Thyroid gland (tissue), 4 donors: Measurements from ENCODE around the gene TJP1. TPM values are rescaled to one million over a fixed set of nuclear protein-coding genes. Genes with fewer than 3 reads are reported as not detected.

Experiments used
- DNase-seq, 2 donors: peaks; one replicate each; pipeline ENCODE4 v3.0.0-alpha.2; 2019
- H3K27ac ChIP-seq, 3 donors: fragments of 200-600 bp; sonication (generic); 1 replicate in 2 of 3; 2 replicates in 1 of 3; pipeline ENCODE4 v1.5.1; 2016 to 2019; ENCODE audit warnings: mild to moderate bottlenecking in 1 of 3, moderate library complexity in 1 of 3
- H3K27me3 ChIP-seq: fragments of 200-600 bp; sonication (generic); one replicate; pipeline ENCODE4 v1.5.1; 2019
- H3K36me3 ChIP-seq, 2 donors: fragments of 200-600 bp; sonication (generic); one replicate each; pipeline ENCODE4 v1.5.1; 2016 to 2019
- H3K4me1 ChIP-seq, 2 donors: fragments of 200-600 bp; sonication (generic); one replicate each; pipeline ENCODE4 v1.5.1; 2017 to 2019
- H3K4me3 ChIP-seq, 3 donors: fragments of 200-600 bp; sonication (generic); replicated peaks in 1 of 3; 1 replicate in 2 of 3; 2 replicates in 1 of 3; pipeline ENCODE4 v1.5.1; 2016; ENCODE audit warnings: mild to moderate bottlenecking in 1 of 3
- H3K9me3 ChIP-seq: fragments of 200-600 bp; sonication (generic); one replicate; pipeline ENCODE4 v1.5.1; 2017
- POLR2A ChIP-seq, 2 donors: fragments of 450-650 bp; IDR thresholded peaks; one replicate each; pipeline ENCODE4 v1.6.1; 2017; ENCODE audit warnings: antibody characterized with exemption in 2 of 2, mild to moderate bottlenecking in 2 of 2, moderate library complexity in 1 of 2
- WGBS, 2 donors: methylation state at CpG; one replicate each; pipeline ENCODE4 v1.1.5; 2017; 5-methylcytosine and 5-hydroxymethylcytosine counted together
- intact Hi-C: fragments of 100-400 bp; cut with DNase I; formaldehyde crosslinking; loops from one replicate; pipeline ENCODE4 v1.15.1; 2023
- total RNA-seq, 4 donors: library from RNA; depleted of rRNA; stranded (reverse); fragments of >200 nt; gene quantifications; one replicate each; pipeline ENCODE4 v1.2.3, GENCODE V29; 2016
- TF ChIP-seq, protein P1 (sequence below), 6 experiments: fragments of 200-600 bp in 3 of 6; fragments of 450-650 bp in 3 of 6; sonication (generic) in 3 of 6; IDR thresholded peaks; one replicate each; pipeline ENCODE4 v1.5.1; 2016 to 2019; ENCODE audit warnings: antibody characterized with exemption in 6 of 6, mild to moderate bottlenecking in 2 of 6, inconsistent platforms in 1 of 6, moderate library complexity in 1 of 6

The TJP1 gene
- total RNA-seq, 4 donors from 2014 or later: 107 to 166 (median 126) TPM

DNA sequence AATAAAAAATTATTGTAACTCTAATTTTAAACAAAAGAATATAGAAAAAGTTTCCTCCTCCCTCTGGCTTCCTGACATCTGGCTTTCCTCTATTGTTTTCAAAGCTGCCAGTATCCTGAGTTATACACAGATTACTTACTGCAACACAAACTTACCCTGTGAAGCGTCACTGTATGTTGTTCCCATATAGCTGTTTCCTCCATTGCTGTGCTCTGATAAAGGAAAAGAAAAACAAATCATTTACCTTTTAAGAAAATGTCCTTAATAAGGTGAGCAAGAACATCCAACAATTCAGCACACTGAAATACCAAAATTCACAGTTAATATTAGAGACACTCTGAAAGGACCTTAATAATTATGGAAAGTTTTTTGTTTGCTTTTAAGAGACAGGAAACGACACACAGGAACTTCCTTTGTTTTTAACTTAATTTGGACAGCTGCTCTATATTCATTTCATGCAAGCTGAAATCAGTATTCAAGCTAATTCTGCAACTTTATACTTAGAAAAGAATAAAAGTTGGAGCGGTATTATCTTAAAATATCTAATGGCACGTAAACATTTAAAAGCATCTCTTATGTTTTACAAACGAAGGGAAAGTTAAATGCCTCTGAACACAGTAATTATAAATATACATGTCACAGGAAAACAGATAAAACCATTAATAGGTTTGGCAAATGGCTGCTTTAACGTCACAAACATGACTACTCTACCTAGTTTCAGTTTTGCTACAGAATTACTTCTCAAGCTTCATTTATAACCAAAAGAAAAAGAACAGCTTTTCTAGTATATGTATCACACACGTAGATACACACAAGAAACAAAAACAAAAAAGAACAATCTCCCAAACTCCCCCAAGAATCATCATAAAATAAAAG lies 21.5 kb downstream of the TJP1 start:
- H3K27ac ChIP-seq: peak overlapping the region in 1 of 3 donors; percentile 13
- DNase-seq: no peak
- peaks cover 25 to 28% of the 10 kb centered on the region in 2 donors for H3K4me1 ChIP-seq
- no peak for TF ChIP-seq POLR2A (IDR thresholded peaks at IDR 0.05)
- TF ChIP-seq, protein P1, sequence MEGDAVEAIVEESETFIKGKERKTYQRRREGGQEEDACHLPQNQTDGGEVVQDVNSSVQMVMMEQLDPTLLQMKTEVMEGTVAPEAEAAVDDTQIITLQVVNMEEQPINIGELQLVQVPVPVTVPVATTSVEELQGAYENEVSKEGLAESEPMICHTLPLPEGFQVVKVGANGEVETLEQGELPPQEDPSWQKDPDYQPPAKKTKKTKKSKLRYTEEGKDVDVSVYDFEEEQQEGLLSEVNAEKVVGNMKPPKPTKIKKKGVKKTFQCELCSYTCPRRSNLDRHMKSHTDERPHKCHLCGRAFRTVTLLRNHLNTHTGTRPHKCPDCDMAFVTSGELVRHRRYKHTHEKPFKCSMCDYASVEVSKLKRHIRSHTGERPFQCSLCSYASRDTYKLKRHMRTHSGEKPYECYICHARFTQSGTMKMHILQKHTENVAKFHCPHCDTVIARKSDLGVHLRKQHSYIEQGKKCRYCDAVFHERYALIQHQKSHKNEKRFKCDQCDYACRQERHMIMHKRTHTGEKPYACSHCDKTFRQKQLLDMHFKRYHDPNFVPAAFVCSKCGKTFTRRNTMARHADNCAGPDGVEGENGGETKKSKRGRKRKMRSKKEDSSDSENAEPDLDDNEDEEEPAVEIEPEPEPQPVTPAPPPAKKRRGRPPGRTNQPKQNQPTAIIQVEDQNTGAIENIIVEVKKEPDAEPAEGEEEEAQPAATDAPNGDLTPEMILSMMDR (IDR thresholded peaks at IDR 0.05): no peak
- H3K27me3 ChIP-seq: no peaks in the 10 kb centered on the region
- 70 to 74% methylated on average over 7 of the region's 7 CpGs for WGBS, 2 donors
- H3K36me3 ChIP-seq: no peaks in the 10 kb centered on the region
- no peaks in the 10 kb centered on the region for H3K9me3 ChIP-seq
- H3K4me3 ChIP-seq: no peak overlapping the region
- intact Hi-C loops: no loop called here

DNA sequence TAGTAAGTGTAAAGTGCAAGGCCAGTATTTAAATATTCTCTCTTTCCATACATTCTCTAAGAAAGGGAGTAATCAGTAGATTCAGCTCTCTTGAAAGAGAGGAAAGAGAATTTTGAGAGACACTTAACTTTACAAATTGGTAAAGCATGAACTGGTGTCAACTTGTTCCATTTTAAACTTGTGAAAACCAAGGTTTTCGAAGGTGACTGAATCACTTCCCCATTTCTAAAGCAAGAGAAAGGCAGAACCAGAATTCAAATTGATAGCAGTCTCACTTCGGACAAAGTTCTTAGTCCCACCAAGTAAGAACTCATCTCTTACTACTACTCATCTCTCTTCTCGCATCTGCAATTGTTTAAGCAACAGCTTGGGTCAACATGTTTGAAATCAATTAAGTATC lies 22.4 kb downstream of the TJP1 start:
- DNase-seq: no peak
- 82 to 86% methylated on average over 3 of the region's 3 CpGs for WGBS, 2 donors
- H3K27ac ChIP-seq: no peak overlapping the region
- intact Hi-C loops: no loop called here
- no peaks in the 10 kb centered on the region for H3K27me3 ChIP-seq
- no peak for TF ChIP-seq POLR2A (IDR thresholded peaks at IDR 0.05)
- TF ChIP-seq, protein P1 (IDR thresholded peaks at IDR 0.05): no peak
- peaks cover 18 to 19% of the 10 kb centered on the region in 2 donors for H3K4me1 ChIP-seq
- H3K9me3 ChIP-seq: no peaks in the 10 kb centered on the region
- H3K36me3 ChIP-seq: no peaks in the 10 kb centered on the region
- H3K4me3 ChIP-seq: no peak overlapping the region

DNA sequence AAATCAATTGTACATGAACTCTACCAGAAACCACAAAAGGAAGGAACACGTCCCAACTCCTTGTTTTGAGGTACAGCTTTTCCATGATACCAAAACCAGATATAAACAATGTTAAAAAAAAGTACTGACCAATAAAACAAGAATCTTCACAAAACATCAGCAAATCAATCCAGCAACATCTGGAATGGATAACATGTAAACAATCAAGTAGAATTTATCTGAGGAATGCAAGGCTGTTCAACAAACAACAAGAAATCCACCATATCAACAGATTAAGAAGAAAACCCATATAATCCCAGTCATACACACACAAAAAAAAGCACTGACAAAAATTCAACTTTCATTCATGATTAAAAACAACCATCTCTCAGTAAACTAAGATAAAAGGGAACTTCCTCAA lies 26.7 kb downstream of the TJP1 start:
- no peak overlapping the region for H3K27ac ChIP-seq
- no peak overlapping the region for H3K4me3 ChIP-seq
- no peak for TF ChIP-seq POLR2A (IDR thresholded peaks at IDR 0.05)
- TF ChIP-seq, protein P1 (IDR thresholded peaks at IDR 0.05): no peak
- 73 to 90% methylated on average over 1 of the region's 1 CpG for WGBS, 2 donors
- no peak for DNase-seq
- H3K9me3 ChIP-seq: no peaks in the 10 kb centered on the region
- intact Hi-C loops: no loop called here
- no peaks in the 10 kb centered on the region for H3K4me1 ChIP-seq
- H3K36me3 ChIP-seq: peaks cover 0 to 3% of the 10 kb centered on the region in 2 donors
- H3K27me3 ChIP-seq: no peaks in the 10 kb centered on the region

DNA sequence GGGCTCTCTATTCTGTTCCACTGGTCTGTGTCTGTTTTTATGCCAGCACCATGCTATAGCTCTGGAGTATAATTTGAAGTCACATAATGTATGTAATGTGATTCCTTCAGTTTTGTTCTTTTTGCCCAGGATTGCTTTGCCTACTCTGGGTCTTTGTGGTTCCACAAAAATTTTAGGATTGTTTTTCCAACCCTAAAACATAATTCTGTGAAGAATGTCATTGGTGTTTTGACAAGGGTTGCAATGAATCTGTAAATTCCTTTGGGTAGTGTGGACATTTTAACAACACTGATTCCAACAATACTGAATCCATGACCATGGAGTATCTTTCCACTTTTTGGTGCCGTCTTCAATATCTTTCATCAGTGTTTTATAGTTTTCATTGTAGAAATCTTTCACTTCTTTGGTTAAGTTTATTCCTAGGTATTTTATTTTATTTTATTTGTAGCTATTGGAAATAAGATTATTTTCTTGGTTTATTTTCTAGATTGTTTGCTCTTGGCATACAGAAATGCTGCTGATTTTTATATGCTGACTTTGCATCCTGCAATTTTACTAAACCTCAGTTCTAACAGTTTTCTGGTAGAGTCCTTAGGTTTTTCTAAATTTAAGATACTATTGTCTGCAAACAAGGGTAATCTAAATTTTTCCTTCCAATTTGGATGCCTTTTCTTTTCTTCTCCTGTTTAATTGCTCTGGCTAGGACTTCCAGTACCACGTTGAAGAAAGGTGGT lies 29.7 kb downstream of the TJP1 start:
- no peak overlapping the region for H3K27ac ChIP-seq
- H3K27me3 ChIP-seq: no peaks in the 10 kb centered on the region
- intact Hi-C loops: no loop called here
- H3K36me3 ChIP-seq: peaks cover 0 to 3% of the 10 kb centered on the region in 2 donors
- DNase-seq: no peak
- H3K4me1 ChIP-seq: no peaks in the 10 kb centered on the region
- no peaks in the 10 kb centered on the region for H3K9me3 ChIP-seq
- TF ChIP-seq, protein P1 (IDR thresholded peaks at IDR 0.05): no peak
- TF ChIP-seq POLR2A (IDR thresholded peaks at IDR 0.05): no peak
- H3K4me3 ChIP-seq: no peak overlapping the region
- 91 to 97% methylated on average over 2 of the region's 2 CpGs for WGBS, 2 donors

DNA sequence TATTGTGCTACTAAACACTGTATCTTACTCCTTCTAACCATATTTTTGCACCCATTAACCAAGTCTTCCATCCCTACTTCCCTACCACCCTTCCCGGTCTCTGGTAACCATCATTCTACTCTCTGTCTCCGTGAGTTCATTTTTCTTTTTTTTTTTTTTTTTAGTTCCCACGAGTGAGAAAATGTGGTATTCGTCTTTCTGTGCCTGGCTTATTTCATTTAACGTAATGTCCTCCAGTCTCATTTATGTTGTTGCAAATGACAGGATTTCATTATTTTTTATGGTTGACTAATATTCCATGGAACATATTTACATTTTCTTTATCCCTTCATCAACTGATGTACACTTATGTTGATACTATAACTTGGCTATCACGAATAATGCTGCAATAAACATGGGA lies 31.7 kb downstream of the TJP1 start:
- peaks cover 0 to 3% of the 10 kb centered on the region in 2 donors for H3K36me3 ChIP-seq
- H3K4me3 ChIP-seq: no peak overlapping the region
- WGBS, 2 donors: 93 to 97% methylated on average over 6 of the region's 6 CpGs
- no peak overlapping the region for H3K27ac ChIP-seq
- peaks cover 4 to 6% of the 10 kb centered on the region in 2 donors for H3K4me1 ChIP-seq
- TF ChIP-seq, protein P1 (IDR thresholded peaks at IDR 0.05): no peak
- TF ChIP-seq POLR2A (IDR thresholded peaks at IDR 0.05): no peak
- intact Hi-C loops: no loop called here
- DNase-seq: no peak
- H3K9me3 ChIP-seq: no peaks in the 10 kb centered on the region
- H3K27me3 ChIP-seq: no peaks in the 10 kb centered on the region
